Natural killer cell (primary cell): ENCODE results near the gene CKB. TPM values are rescaled to one million over a fixed set of nuclear protein-coding genes. Genes with fewer than 3 reads are reported as not detected.

Source experiments
- ATAC-seq, 3 donors: fragments of 150-1000 bp in 2 of 3; fragments of 200-7000 bp in 1 of 3; cut with Tn5 transposase; 1 replicate in 1 of 3; 2 replicates in 2 of 3; pipeline ENCODE4 v1.10.0; 2021; ENCODE audit warnings: mild to moderate bottlenecking in 2 of 3, moderate library complexity in 2 of 3
- DNase-seq, 2 donors: peaks; one replicate each; pipeline versions ENCODE4 v3.0.0 to v3.0.0-alpha.2; 2013 to 2021; ENCODE audit warnings: mixed read lengths in 1 of 2
- H3K27ac ChIP-seq: one replicate; pipeline ENCODE4 v1.5.1; 2013; ENCODE audit warnings: mild to moderate bottlenecking, low read length
- H3K27me3 ChIP-seq: one replicate; pipeline ENCODE4 v1.6.1; 2013; ENCODE audit warnings: low read length; ENCODE audit not compliant: control insufficient read depth, insufficient read depth
- H3K36me3 ChIP-seq: one replicate; pipeline ENCODE4 v1.6.1; 2013; ENCODE audit warnings: low read length; ENCODE audit not compliant: control insufficient read depth, insufficient read depth
- H3K4me1 ChIP-seq: one replicate; pipeline ENCODE4 v1.6.1; 2013; ENCODE audit warnings: low read length; ENCODE audit not compliant: control insufficient read depth, insufficient read depth
- H3K4me3 ChIP-seq: one replicate; pipeline ENCODE4 v1.5.1; 2013; ENCODE audit warnings: low read length
- H3K9me3 ChIP-seq: one replicate; pipeline ENCODE4 v1.6.1; 2013; ENCODE audit warnings: low read length; ENCODE audit not compliant: control insufficient read depth, insufficient read depth
- H3K27ac Mint-ChIP-seq, 2 donors: one replicate each; pipeline ENCODE4 v1.8.0; 2022; ENCODE audit warnings: mild to moderate bottlenecking in 2 of 2, mixed read lengths in 2 of 2, moderate library complexity in 1 of 2
- H3K27me3 Mint-ChIP-seq, 2 donors: one replicate each; pipeline ENCODE4 v1.8.0; 2022; ENCODE audit warnings: low read depth in 2 of 2, mixed read lengths in 2 of 2
- H3K36me3 Mint-ChIP-seq: one replicate; pipeline ENCODE4 v1.8.0; 2022; ENCODE audit warnings: mixed read lengths
- H3K4me1 Mint-ChIP-seq, 2 donors: one replicate each; pipeline ENCODE4 v1.8.0; 2022; ENCODE audit warnings: mixed read lengths in 2 of 2
- H3K4me3 Mint-ChIP-seq: one replicate; pipeline ENCODE4 v1.8.0; 2022; ENCODE audit warnings: mild to moderate bottlenecking, moderate library complexity, mixed read lengths
- H3K9me3 Mint-ChIP-seq, 2 donors: one replicate each; pipeline ENCODE4 v1.8.0; 2022; ENCODE audit warnings: mixed read lengths in 2 of 2
- CTCF ChIP-seq: fragments of 200-600 bp; IDR thresholded peaks from one replicate; pipeline ENCODE4 v1.8.0; 2022; ENCODE audit warnings: antibody characterized with exemption
- WGBS: methylation state at CpG from one replicate; pipeline ENCODE4 v1.1.7; 2013; ENCODE audit warnings: missing lambda C conversion rate; ENCODE audit not compliant: insufficient coverage; 5-methylcytosine and 5-hydroxymethylcytosine counted together
- intact Hi-C: fragments of 100-400 bp; cut with micrococcal nuclease; formaldehyde crosslinking; loops from one replicate; pipeline ENCODE4 v1.14.2; 2022
- total RNA-seq, 4 donors: library from RNA; stranded (reverse); fragments of 120-200 nt in 1 of 4; gene quantifications; one replicate each; pipeline versions ENCODE4 v1.2.3 to v1.2.4, GENCODE V29; 2013 to 2022

CKB gene
- total RNA-seq, 3 donors from 2014 or later (not counting 1 experiment from before 2014, with no cell fraction given): 4.0 to 37.4 (median 9.0) TPM

GRCh38 chr14:103552846-103553210, 30.2 kb upstream of the CKB start:
- Mint-ChIP-seq H3K4me3 (no peak overlapping the region), H3K4me1 (peaks cover 17% of the 10 kb centered on the region in 2 donors), H3K36me3 (no peaks in the 10 kb centered on the region), H3K9me3 (no peaks in the 10 kb centered on the region), H3K27ac (no peak overlapping the region), H3K27me3 (no peaks in the 10 kb centered on the region)
- TF ChIP-seq CTCF: no peak
- Histone ChIP-seq H3K9me3 (no peaks in the 10 kb centered on the region), H3K27me3 (no peaks in the 10 kb centered on the region), H3K27ac (no peak overlapping the region), H3K4me1 (no peaks in the 10 kb centered on the region), H3K4me3 (no peak overlapping the region), H3K36me3 (peaks cover 4% of the 10 kb centered on the region)
- ATAC-seq (no peak), DNase-seq (no peak)
- WGBS: 92% methylated on average over 11 of the region's 11 CpGs
- intact Hi-C loops: no loop called here

- Histone ChIP-seq H3K4me3 (no peak overlapping the region), H3K36me3 (peaks cover 4% of the 10 kb centered on the region), H3K27me3 (no peaks in the 10 kb centered on the region), H3K9me3 (no peaks in the 10 kb centered on the region), H3K4me1 (no peaks in the 10 kb centered on the region), H3K27ac (no peak overlapping the region)
- Mint-ChIP-seq H3K9me3 (no peaks in the 10 kb centered on the region), H3K27ac (no peak overlapping the region), H3K4me1 (peaks cover 15% of the 10 kb centered on the region in 2 donors), H3K36me3 (no peaks in the 10 kb centered on the region), H3K27me3 (no peaks in the 10 kb centered on the region), H3K4me3 (no peak overlapping the region)
- ATAC-seq: no peak
- intact Hi-C loops: no loop called here
- WGBS: 90% methylated on average over 18 of the region's 18 CpGs
- TF ChIP-seq CTCF: no peak
- DNase-seq: no peak
Measured at GRCh38 chr14:103552011-103552845, 29.6 kb upstream of the CKB start.

GRCh38 chr14:103551338-103551762, 28.7 kb upstream of the CKB start:
- Histone ChIP-seq H3K27ac (no peak overlapping the region), H3K27me3 (no peaks in the 10 kb centered on the region), H3K9me3 (no peaks in the 10 kb centered on the region), H3K4me3 (no peak overlapping the region), H3K36me3 (peaks cover 2% of the 10 kb centered on the region), H3K4me1 (peaks cover 7% of the 10 kb centered on the region)
- Mint-ChIP-seq H3K27me3 (no peaks in the 10 kb centered on the region), H3K27ac (no peak overlapping the region), H3K4me3 (no peak overlapping the region), H3K36me3 (no peaks in the 10 kb centered on the region), H3K4me1 (peaks cover 6 to 11% of the 10 kb centered on the region in 2 donors), H3K9me3 (no peaks in the 10 kb centered on the region)
- no peak for ATAC-seq
- 93% methylated on average over 17 of the region's 17 CpGs for WGBS
- no peak for TF ChIP-seq CTCF
- no peak for DNase-seq
- intact Hi-C loops: no loop called here
